GM19351 (cell line): ENCODE measurements around the gene ANKUB1.

Experiments
- ATAC-seq: cut with Tn5 transposase; IDR thresholded peaks from one replicate; pipeline ENCODE4 v1.9.1; 2021; ENCODE audit warnings: mild to moderate bottlenecking, moderate library complexity; ENCODE audit not compliant: unreplicated experiment

Gene ANKUB1

DNA sequence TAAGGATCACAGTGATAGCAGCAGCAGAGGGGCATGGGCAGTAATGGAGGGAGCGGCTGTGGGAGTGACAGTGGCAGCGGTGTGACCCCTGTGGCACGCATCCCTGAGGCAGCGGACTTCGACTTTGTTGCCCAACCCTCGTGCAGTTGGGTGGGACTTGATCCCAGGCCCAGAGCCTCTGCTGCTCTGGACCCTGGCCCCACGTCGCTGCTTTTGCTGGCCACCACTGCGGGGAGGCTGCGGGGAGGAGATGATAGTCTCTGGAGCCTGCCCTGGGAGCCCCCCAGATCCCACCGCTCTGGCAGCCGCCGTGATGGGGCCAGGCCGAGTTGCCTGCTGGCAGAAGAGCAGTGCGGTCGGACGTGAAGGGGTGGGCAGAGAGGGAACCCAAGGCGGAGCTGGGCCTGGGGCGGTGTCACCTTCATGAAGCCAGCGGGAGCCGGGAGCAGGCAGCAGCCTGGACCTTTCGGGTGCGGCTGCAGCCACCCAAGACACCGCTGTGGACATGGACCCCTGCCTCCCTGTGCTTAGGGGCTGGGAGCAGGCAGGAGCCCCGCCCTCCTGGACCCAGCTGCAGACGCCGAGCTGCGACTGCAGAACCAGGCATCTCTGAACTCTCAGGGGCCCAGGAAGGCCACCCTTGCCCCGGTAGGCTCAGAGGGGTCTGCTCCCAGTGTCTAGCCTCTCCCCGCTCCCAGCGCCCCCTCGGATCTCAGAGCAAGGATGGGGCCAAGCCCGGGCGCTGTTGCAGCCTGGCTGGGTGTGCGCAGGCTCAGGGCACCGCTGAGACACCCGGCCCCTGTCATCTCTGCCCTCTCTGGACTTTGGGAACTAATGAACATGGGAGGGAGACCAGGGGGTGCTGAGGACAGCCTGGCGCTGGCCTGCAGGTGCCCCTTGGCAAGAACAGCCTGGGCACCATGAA lies 78.4 kb downstream of the ANKUB1 start:
- no peak for ATAC-seq
